Testis (tissue), 2 donors: Measurements from ENCODE around the gene C5orf63.
"Not testable (repeated sequence)": the region's sequence is repeated elsewhere in the genome, so short reads cannot be mapped to it uniquely, and the experiment has no call there.

Source experiments
- CTCF ChIP-seq, 3 experiments: fragments of 450-650 bp in 2 of 3; fragments of 200-600 bp in 1 of 3; sonication (generic) in 1 of 3; IDR thresholded peaks; one replicate each; pipeline ENCODE4 v1.5.1; 2016 to 2019; ENCODE audit warnings: antibody characterized with exemption in 3 of 3, mild to moderate bottlenecking in 2 of 3, moderate library complexity in 1 of 3
- POLR2A ChIP-seq: fragments of 450-650 bp; IDR thresholded peaks from one replicate; pipeline ENCODE4 v1.6.1; 2017; ENCODE audit warnings: antibody characterized with exemption, mild to moderate bottlenecking, moderate library complexity

- not testable (repeated sequence) for TF ChIP-seq CTCF (IDR thresholded peaks at IDR 0.05); POLR2A
Observed at GRCh38 chr5:127023552-127024191, 49.6 kb downstream of the C5orf63 start.
